IgD-negative memory B cell (primary cell): ENCODE results near the gene IL36G. TPM values are rescaled to one million over a fixed set of nuclear protein-coding genes. Genes with fewer than 3 reads are reported as not detected.

ENCODE experiments used
- H3K27ac Mint-ChIP-seq, 3 donors: one replicate each; pipeline ENCODE4 v1.8.0; 2020 to 2022; ENCODE audit warnings: mild to moderate bottlenecking in 3 of 3, mixed read lengths in 3 of 3, moderate library complexity in 1 of 3
- H3K27me3 Mint-ChIP-seq: one replicate; pipeline ENCODE4 v1.8.0; 2021; ENCODE audit warnings: mixed read lengths
- H3K36me3 Mint-ChIP-seq: one replicate; pipeline ENCODE4 v1.8.0; 2020; ENCODE audit warnings: mild to moderate bottlenecking, mixed read lengths
- H3K4me1 Mint-ChIP-seq, 3 donors: one replicate each; pipeline ENCODE4 v1.8.0; 2020 to 2022; ENCODE audit warnings: mixed read lengths in 3 of 3, mild to moderate bottlenecking in 1 of 3
- H3K4me3 Mint-ChIP-seq, 4 donors: one replicate each; pipeline ENCODE4 v1.8.0; 2020 to 2022; ENCODE audit warnings: mild to moderate bottlenecking in 4 of 4, mixed read lengths in 4 of 4, moderate library complexity in 3 of 4
- H3K9me3 Mint-ChIP-seq, 3 donors: one replicate each; pipeline ENCODE4 v1.8.0; 2020 to 2021; ENCODE audit warnings: mixed read lengths in 3 of 3, mild to moderate bottlenecking in 1 of 3
- polyA plus RNA-seq: library from polyadenylated mRNA; unstranded; fragments of 300-500 nt; fragmentation: Illumina TruSeq; gene quantifications from one replicate; pipeline ENCODE4 v1.2.3, GENCODE V29; 2021

The IL36G gene
- polyA plus RNA-seq, 1 donor from 2014 or later, result not detected

GRCh38 chr2:112958428-112959108 is 19.2 kb upstream of the IL36G start:
- H3K4me3 Mint-ChIP-seq, result no peak overlapping the region
- H3K4me1 Mint-ChIP-seq, result no peaks in the 10 kb centered on the region
- no peak overlapping the region for H3K27ac Mint-ChIP-seq
- no peaks in the 10 kb centered on the region for H3K9me3 Mint-ChIP-seq
- H3K36me3 Mint-ChIP-seq, result no peaks in the 10 kb centered on the region
- H3K27me3 Mint-ChIP-seq, result no peaks in the 10 kb centered on the region

- Mint-ChIP-seq H3K9me3 (no peaks in the 10 kb centered on the region), H3K36me3 (no peaks in the 10 kb centered on the region), H3K27me3 (no peaks in the 10 kb centered on the region), H3K4me3 (no peak overlapping the region), H3K4me1 (no peaks in the 10 kb centered on the region), H3K27ac (no peak overlapping the region)
Measured at GRCh38 chr2:112959109-112959812, 18.5 kb upstream of the IL36G start.

GRCh38 chr2:112960230-112960825 is 17.5 kb upstream of the IL36G start:
- no peaks in the 10 kb centered on the region for H3K9me3 Mint-ChIP-seq
- no peaks in the 10 kb centered on the region for H3K27me3 Mint-ChIP-seq
- H3K36me3 Mint-ChIP-seq, result no peaks in the 10 kb centered on the region
- no peak overlapping the region for H3K27ac Mint-ChIP-seq
- no peaks in the 10 kb centered on the region for H3K4me1 Mint-ChIP-seq
- H3K4me3 Mint-ChIP-seq, result no peak overlapping the region

- Mint-ChIP-seq H3K4me1 (no peaks in the 10 kb centered on the region), H3K36me3 (no peaks in the 10 kb centered on the region)
Measured at GRCh38 chr2:112962308-112963175, 15.3 kb upstream of the IL36G start.

GRCh38 chr2:112967023-112967422 is 10.8 kb upstream of the IL36G start:
- Mint-ChIP-seq H3K9me3 (peaks cover 0 to 7% (median 2%) of the 10 kb centered on the region in 3 donors), H3K4me3 (no peak overlapping the region), H3K27ac (no peak overlapping the region), H3K36me3 (no peaks in the 10 kb centered on the region), H3K4me1 (no peaks in the 10 kb centered on the region), H3K27me3 (peaks cover 8% of the 10 kb centered on the region)

More at GRCh38 chr2:112962308-112963175, 15.3 kb upstream of the IL36G start:
- no peaks in the 10 kb centered on the region for H3K27me3 Mint-ChIP-seq
- no peak overlapping the region for H3K4me3 Mint-ChIP-seq
- H3K27ac Mint-ChIP-seq, result no peak overlapping the region
- no peaks in the 10 kb centered on the region for H3K9me3 Mint-ChIP-seq

GRCh38 chr2:112972423-112973086 is 5.3 kb upstream of the IL36G start:
- Mint-ChIP-seq H3K27me3 (peaks cover 19% of the 10 kb centered on the region), H3K4me1 (no peaks in the 10 kb centered on the region), H3K27ac (no peak overlapping the region), H3K4me3 (no peak overlapping the region), H3K36me3 (no peaks in the 10 kb centered on the region), H3K9me3 (peaks cover 2 to 7% (median 4%) of the 10 kb centered on the region in 3 donors)

- Mint-ChIP-seq H3K9me3 (peaks cover 2 to 7% (median 3%) of the 10 kb centered on the region in 3 donors), H3K27ac (no peak overlapping the region), H3K27me3 (peaks cover 18% of the 10 kb centered on the region), H3K4me1 (no peaks in the 10 kb centered on the region), H3K36me3 (no peaks in the 10 kb centered on the region), H3K4me3 (no peak overlapping the region)
Measured at GRCh38 chr2:112973156-112973555, 4.7 kb upstream of the IL36G start.

- Mint-ChIP-seq H3K9me3 (peaks cover 0 to 2% (median 0%) of the 10 kb centered on the region in 3 donors), H3K27me3 (peaks cover 11% of the 10 kb centered on the region), H3K4me3 (no peak overlapping the region), H3K36me3 (no peaks in the 10 kb centered on the region), H3K27ac (no peak overlapping the region), H3K4me1 (peaks cover 0 to 2% (median 0%) of the 10 kb centered on the region in 3 donors)
Measured at GRCh38 chr2:112979731-112980130, 1.9 kb downstream of the IL36G start.

GRCh38 chr2:112980537-112980936 is 2.7 kb downstream of the IL36G start:
- Mint-ChIP-seq H3K4me3 (no peak overlapping the region), H3K9me3 (peaks cover 0 to 2% (median 0%) of the 10 kb centered on the region in 3 donors), H3K4me1 (peaks cover 0 to 2% (median 0%) of the 10 kb centered on the region in 3 donors)

GRCh38 chr2:112985090-112985489 is 7.3 kb downstream of the IL36G start:
- peaks cover 3 to 16% (median 7%) of the 10 kb centered on the region in 3 donors for H3K9me3 Mint-ChIP-seq

More at GRCh38 chr2:112980537-112980936, 2.7 kb downstream of the IL36G start:
- Mint-ChIP-seq H3K27me3 (peaks cover 11% of the 10 kb centered on the region), H3K27ac (no peak overlapping the region), H3K36me3 (no peaks in the 10 kb centered on the region)

GRCh38 chr2:112989611-112990010 is 11.8 kb downstream of the IL36G start:
- no peak overlapping the region for H3K4me3 Mint-ChIP-seq
- peaks cover 5 to 28% (median 16%) of the 10 kb centered on the region in 3 donors for H3K9me3 Mint-ChIP-seq
- H3K4me1 Mint-ChIP-seq, result peaks cover 0 to 1% (median 0%) of the 10 kb centered on the region in 3 donors
- peaks cover 2% of the 10 kb centered on the region for H3K36me3 Mint-ChIP-seq
- no peak overlapping the region for H3K27ac Mint-ChIP-seq
- H3K27me3 Mint-ChIP-seq, result peaks cover 11% of the 10 kb centered on the region

More at GRCh38 chr2:112985090-112985489, 7.3 kb downstream of the IL36G start:
- H3K36me3 Mint-ChIP-seq, result no peaks in the 10 kb centered on the region
- H3K4me1 Mint-ChIP-seq, result peaks cover 0 to 2% (median 0%) of the 10 kb centered on the region in 3 donors
- H3K27me3 Mint-ChIP-seq, result peaks cover 4% of the 10 kb centered on the region
- H3K4me3 Mint-ChIP-seq, result no peak overlapping the region
- H3K27ac Mint-ChIP-seq, result peak overlapping the region in 1 of 3 donors; percentile 14

GRCh38 chr2:112993831-112994230 is 16.0 kb downstream of the IL36G start:
- Mint-ChIP-seq H3K27me3 (peaks cover 16% of the 10 kb centered on the region), H3K9me3 (peaks cover 2 to 22% (median 18%) of the 10 kb centered on the region in 3 donors), H3K4me1 (peaks cover 0 to 6% (median 5%) of the 10 kb centered on the region in 3 donors), H3K36me3 (peaks cover 2% of the 10 kb centered on the region), H3K4me3 (no peak overlapping the region), H3K27ac (no peak overlapping the region)

- Mint-ChIP-seq H3K9me3 (peaks cover 2 to 19% (median 18%) of the 10 kb centered on the region in 3 donors), H3K27ac (no peak overlapping the region), H3K4me1 (peaks cover 0 to 6% (median 5%) of the 10 kb centered on the region in 3 donors), H3K27me3 (peaks cover 17% of the 10 kb centered on the region), H3K36me3 (peaks cover 2% of the 10 kb centered on the region), H3K4me3 (no peak overlapping the region)
Measured at GRCh38 chr2:112994648-112995047, 16.8 kb downstream of the IL36G start.

- Mint-ChIP-seq H3K27ac (peak overlapping the region in 1 of 3 donors; percentile 86), H3K27me3 (peaks cover 17% of the 10 kb centered on the region), H3K9me3 (peaks cover 4 to 22% (median 21%) of the 10 kb centered on the region in 3 donors), H3K4me3 (no peak overlapping the region), H3K4me1 (peaks cover 0 to 6% (median 5%) of the 10 kb centered on the region in 3 donors), H3K36me3 (peaks cover 2% of the 10 kb centered on the region)
Measured at GRCh38 chr2:112995346-112995920, 17.6 kb downstream of the IL36G start.
